Measurements from ENCODE around the gene PZP. TPM values are rescaled to one million over a fixed set of nuclear protein-coding genes. Genes with fewer than 3 reads are reported as not detected.

Gene PZP
- total and polyA plus RNA-seq, 8 donors, result 0.13 TPM; not detected in 7

- 90 to 100% (median 94%) methylated on average over 2 of the region's 2 CpGs for WGBS, 5 donors
- peaks cover 10 to 94% (median 88%) of the 10 kb centered on the region in 4 donors for H3K36me3 ChIP-seq
These were observed 108.5 kb downstream of the PZP start for GRCh38 chr12:9099552-9100190.

More at GRCh38 chr12:9099552-9100190, 108.5 kb downstream of the PZP start:
- no peaks in the 10 kb centered on the region for H3K9me3 ChIP-seq
- no peaks in the 10 kb centered on the region for H3K27me3 ChIP-seq
- no peaks in the 10 kb centered on the region for H3K4me1 ChIP-seq
- intact Hi-C loops (cut with DNase I; ENCODE audit: low total_unique reads), result no loop called here
- DNase-seq, result no peak
- no peak overlapping the region for H3K4me3 ChIP-seq
- TF ChIP-seq POLR2AphosphoS5 (IDR thresholded peaks at IDR 0.05), result no peak
- TF ChIP-seq POLR2A (IDR thresholded peaks at IDR 0.05), result no peak
- TF ChIP-seq CTCF (IDR thresholded peaks at IDR 0.05), result no peak
- no peak for TF ChIP-seq EP300 (IDR thresholded peaks at IDR 0.05)
- no peak overlapping the region for H3K27ac ChIP-seq

Other genes with a start within 250 kb of the PZP start
- 1 to 10 TPM in 2 of 5 donors, under 1 TPM in 1, not detected in 2; 0.43 to 2.9 (median 1.3) TPM for gene KLRG1, start 218.8 kb downstream of the PZP start, total RNA-seq
- gene KLRG1, start 218.8 kb downstream of the PZP start, polyA plus RNA-seq, result 1 to 10 TPM in 2 of 3 donors, under 1 TPM in 1; 0.40 to 1.7 (median 1.6) TPM
- gene A2M, start 92.5 kb downstream of the PZP start, total RNA-seq, result 100 to 1,000 TPM in 4 of 5 donors, 10 to 100 TPM in 1; 99.9 to 445 (median 197) TPM
- 100 to 1,000 TPM in 1 of 3 donors, 10 to 100 TPM in 2; 47.4 to 104 (median 64.0) TPM for gene A2M, start 92.5 kb downstream of the PZP start, polyA plus RNA-seq

Measured in stomach (tissue), 9 donors.